Erythroblast (primary cell): ENCODE data around the gene LRIT1.

Source experiments
- GATA1 ChIP-seq: IDR thresholded peaks from 2 replicates; pipeline ENCODE4 v1.6.1; 2011; ENCODE audit warnings: low read depth, mild to moderate bottlenecking, control low read depth, low read length, moderate library complexity
- POLR2A ChIP-seq: IDR thresholded peaks from 2 replicates; pipeline ENCODE4 v1.6.1; 2011; ENCODE audit warnings: mild to moderate bottlenecking, low read length

DNA sequence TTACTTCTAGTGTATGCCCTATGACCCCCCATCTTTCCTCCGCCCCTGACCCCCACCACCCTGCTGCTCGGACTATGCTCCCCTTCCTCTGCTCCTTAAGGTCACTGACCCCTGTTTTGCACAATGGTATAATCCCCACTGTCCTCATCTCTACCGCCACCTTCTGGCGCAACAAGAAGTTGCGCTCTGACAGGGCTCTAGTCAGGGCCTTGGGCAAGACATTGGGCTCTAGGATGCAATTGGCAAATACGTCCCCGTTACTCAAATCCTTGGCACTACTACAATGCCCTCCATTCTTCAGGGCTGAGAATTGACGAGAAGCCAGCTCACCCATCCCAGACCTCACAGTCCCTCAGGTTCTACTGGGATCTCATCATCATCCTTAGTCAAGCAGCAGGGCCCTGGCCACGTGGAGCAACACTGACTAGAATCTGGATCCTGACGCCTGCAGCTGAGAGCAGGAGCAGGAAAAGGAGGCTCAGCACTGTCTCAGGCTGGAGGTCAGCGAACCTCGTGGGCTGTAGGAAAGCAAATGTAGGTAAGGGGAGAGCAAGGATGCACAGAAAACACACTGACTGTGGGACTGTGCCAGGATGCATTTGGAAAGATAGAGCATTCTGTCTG is 26.6 kb downstream of the LRIT1 start:
- TF ChIP-seq POLR2A (no peak), GATA1 (no peak)
